CD14-positive monocyte (primary cell): ENCODE data around the gene APOL1. TPM values are rescaled to one million over a fixed set of nuclear protein-coding genes. Genes with fewer than 3 reads are reported as not detected.
A peak's percentile ranks its signal among the peaks of the same experiment; 100 is the strongest.

Experiments
- DNase-seq, 3 donors: peaks; one replicate each; pipeline ENCODE4 v3.0.0-alpha.2; 2011 to 2022
- H2AFZ ChIP-seq: 2 replicates; pipeline ENCODE4 v1.6.0; 2012; ENCODE audit warnings: mild to moderate bottlenecking, low read depth, low read length, inconsistent platforms; ENCODE audit not compliant: insufficient read depth, poor library complexity, severe bottlenecking
- H3K27ac ChIP-seq, 2 donors: 1 replicate in 1 of 2; 2 replicates in 1 of 2; pipeline ENCODE4 v1.5.1; 2012 to 2013; ENCODE audit warnings: low read length in 2 of 2, control low read depth in 1 of 2, inconsistent platforms in 1 of 2, low read depth in 1 of 2, mild to moderate bottlenecking in 1 of 2
- H3K27me3 ChIP-seq, 2 donors: one replicate each; pipeline versions ENCODE4 v1.6.0 to v1.6.1; 2011 to 2013; ENCODE audit warnings: low read length in 2 of 2; ENCODE audit not compliant: control insufficient read depth in 2 of 2, insufficient read depth in 2 of 2
- H3K36me3 ChIP-seq, 2 donors: replicated peaks in 1 of 2; 1 replicate in 1 of 2; 2 replicates in 1 of 2; pipeline versions ENCODE4 v1.5.1 to v1.6.1; 2012 to 2013; ENCODE audit warnings: low read length in 2 of 2, control low read depth in 1 of 2, inconsistent platforms in 1 of 2, mild to moderate bottlenecking in 1 of 2; ENCODE audit not compliant: insufficient read depth in 2 of 2, control insufficient read depth in 1 of 2
- H3K4me1 ChIP-seq, 2 donors: 1 replicate in 1 of 2; 2 replicates in 1 of 2; pipeline versions ENCODE4 v1.5.1 to v1.6.1; 2012 to 2013; ENCODE audit warnings: low read length in 2 of 2, control low read depth in 1 of 2, inconsistent platforms in 1 of 2, mild to moderate bottlenecking in 1 of 2, moderate library complexity in 1 of 2; ENCODE audit not compliant: insufficient read depth in 2 of 2, control insufficient read depth in 1 of 2
- H3K4me2 ChIP-seq: replicated peaks from 2 replicates; pipeline ENCODE3; 2012; ENCODE audit warnings: low read length, moderate library complexity, mild to moderate bottlenecking; ENCODE audit not compliant: poor library complexity, severe bottlenecking; ENCODE audit errors: extremely low read depth
- H3K4me3 ChIP-seq, 3 experiments: fragments of 200-600 bp in 1 of 3; sonication (generic) in 1 of 3; replicated peaks in 1 of 3; 1 replicate in 2 of 3; 2 replicates in 1 of 3; pipeline ENCODE4 v1.5.1; 2011 to 2013; ENCODE audit warnings: low read length in 3 of 3, mild to moderate bottlenecking in 3 of 3, control low read depth in 2 of 3, low read depth in 2 of 3, inconsistent platforms in 1 of 3, moderate library complexity in 1 of 3
- H3K79me2 ChIP-seq: 2 replicates; pipeline ENCODE4 v1.6.0; 2012; ENCODE audit warnings: mild to moderate bottlenecking, control low read depth, inconsistent platforms, low read length, moderate library complexity; ENCODE audit not compliant: insufficient read depth
- H3K9ac ChIP-seq: 2 replicates; pipeline ENCODE4 v1.6.0; 2017; ENCODE audit warnings: low read length, mild to moderate bottlenecking; ENCODE audit not compliant: insufficient read depth, poor library complexity, severe bottlenecking
- H3K9me3 ChIP-seq, 2 donors: replicated peaks in 1 of 2; 1 replicate in 1 of 2; 2 replicates in 1 of 2; pipeline versions ENCODE4 v1.5.1 to v1.6.1; 2012 to 2013; ENCODE audit warnings: low read length in 2 of 2, control low read depth in 1 of 2; ENCODE audit not compliant: control insufficient read depth in 1 of 2, insufficient read depth in 1 of 2
- H4K20me1 ChIP-seq: 2 replicates; pipeline ENCODE4 v1.6.0; 2012; ENCODE audit warnings: mild to moderate bottlenecking, low read length, control low read depth, moderate library complexity; ENCODE audit not compliant: insufficient read depth
- H3K27ac Mint-ChIP-seq, 7 donors: one replicate each; pipeline ENCODE4 v1.8.0; 2020; ENCODE audit warnings: mild to moderate bottlenecking in 7 of 7, mixed read lengths in 7 of 7, moderate library complexity in 6 of 7, inconsistent platforms in 2 of 7
- H3K27me3 Mint-ChIP-seq, 3 donors: one replicate each; pipeline ENCODE4 v1.8.0; 2021 to 2022; ENCODE audit warnings: low read depth in 3 of 3, mild to moderate bottlenecking in 3 of 3, mixed read lengths in 3 of 3, moderate library complexity in 3 of 3, inconsistent platforms in 1 of 3
- H3K36me3 Mint-ChIP-seq, 2 donors: one replicate each; pipeline ENCODE4 v1.8.0; 2020; ENCODE audit warnings: mixed read lengths in 2 of 2, inconsistent platforms in 1 of 2, mild to moderate bottlenecking in 1 of 2
- H3K4me1 Mint-ChIP-seq: one replicate; pipeline ENCODE4 v1.8.0; 2020; ENCODE audit warnings: mild to moderate bottlenecking, mixed read lengths
- H3K4me3 Mint-ChIP-seq, 2 donors: one replicate each; pipeline ENCODE4 v1.8.0; 2020; ENCODE audit warnings: mild to moderate bottlenecking in 2 of 2, mixed read lengths in 2 of 2, moderate library complexity in 1 of 2
- H3K9me3 Mint-ChIP-seq, 7 donors: one replicate each; pipeline ENCODE4 v1.8.0; 2020 to 2022; ENCODE audit warnings: mixed read lengths in 7 of 7, mild to moderate bottlenecking in 6 of 7, moderate library complexity in 6 of 7, inconsistent platforms in 2 of 7
- CTCF ChIP-seq: fragments of 200-600 bp; IDR thresholded peaks from one replicate; pipeline ENCODE4 v1.8.0; 2022; ENCODE audit warnings: antibody characterized with exemption, mild to moderate bottlenecking
- WGBS: methylation state at CpG from one replicate; pipeline ENCODE4 v1.1.5; 2013; ENCODE audit warnings: missing lambda C conversion rate; ENCODE audit not compliant: insufficient coverage; 5-methylcytosine and 5-hydroxymethylcytosine counted together
- intact Hi-C, 2 donors: fragments of 100-400 bp; cut with micrococcal nuclease; formaldehyde crosslinking; loops; one replicate each; pipeline versions ENCODE4 v1.15.0 to v1.15.1; 2023
- polyA plus RNA-seq, 3 donors: library from polyadenylated mRNA; depleted of rRNA in 1 of 3; unstranded in 2 of 3; stranded (reverse) in 1 of 3; fragments of 300-500 nt in 2 of 3; fragments of >200 nt in 1 of 3; fragmentation: Illumina TruSeq in 2 of 3; gene quantifications; 1 replicate in 2 of 3; 2 replicates in 1 of 3; pipeline ENCODE4 v1.2.3, GENCODE V29; 2012 to 2021

APOL1 gene
- polyA plus RNA-seq, 3 donors, result 3.4 to 7.5 (median 6.1) TPM

DNA sequence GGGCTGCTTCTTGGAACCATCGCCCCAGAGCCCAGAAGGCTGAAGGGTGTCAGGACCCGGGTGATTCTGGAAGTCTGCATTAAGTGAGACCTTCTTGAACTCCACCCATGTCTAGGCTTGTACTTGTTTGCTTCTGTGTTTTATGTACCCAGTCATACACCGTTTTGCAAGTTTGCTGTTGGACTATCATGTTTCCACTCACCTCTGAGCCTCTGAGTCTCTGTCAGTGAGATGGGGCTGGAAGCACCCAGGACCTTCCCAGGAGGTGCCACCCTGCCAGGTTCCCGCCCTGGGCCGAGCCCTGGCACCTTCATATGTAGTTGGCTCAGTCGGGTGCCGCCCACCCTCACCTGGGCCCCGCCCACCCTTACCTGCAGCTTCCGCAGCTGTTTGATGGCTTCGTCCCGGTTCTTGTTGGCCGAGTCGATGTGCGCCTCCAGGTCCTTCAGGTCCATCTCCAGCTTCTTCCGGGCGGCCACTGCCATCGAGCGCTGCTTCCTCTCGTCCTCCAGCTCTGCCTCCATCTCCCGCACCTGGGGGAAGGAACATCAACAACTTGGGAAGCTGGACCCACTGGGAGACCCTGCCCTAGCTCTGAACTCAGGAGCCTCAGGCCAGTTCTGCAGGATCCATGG is 35.1 kb downstream of the APOL1 start:
- Histone ChIP-seq H3K36me3 (peaks cover 84 to 87% of the 10 kb centered on the region in 2 donors), H4K20me1 (peaks cover 88% of the 10 kb centered on the region), H3K79me2 (peaks cover 23% of the 10 kb centered on the region), H3K9ac (no peak overlapping the region), H3K4me3 (no peak overlapping the region), H3K27me3 (no peaks in the 10 kb centered on the region), H3K4me1 (no peaks in the 10 kb centered on the region), H3K4me2 (no peak overlapping the region), H2AFZ (no peak overlapping the region), H3K9me3 (no peaks in the 10 kb centered on the region), H3K27ac (no peak overlapping the region)
- intact Hi-C loops, result no loop called here
- Mint-ChIP-seq H3K27me3 (peaks cover 0 to 2% (median 0%) of the 10 kb centered on the region in 3 donors), H3K36me3 (peaks cover 84 to 97% of the 10 kb centered on the region in 2 donors), H3K4me1 (no peaks in the 10 kb centered on the region), H3K4me3 (no peak overlapping the region), H3K27ac (peak overlapping the region in 3 of 7 donors; percentile 49 to 77 (median 76)), H3K9me3 (peaks cover 0 to 6% (median 0%) of the 10 kb centered on the region in 7 donors)
- DNase-seq, result no peak
- TF ChIP-seq CTCF, result no peak
- 97% methylated on average over 13 of the region's 20 CpGs for WGBS

GRCh38 chr22:36288571-36289405 is 35.9 kb downstream of the APOL1 start:
- no peak overlapping the region for H3K4me2 ChIP-seq
- no peak overlapping the region for H2AFZ ChIP-seq
- intact Hi-C loops, result no loop called here
- H3K79me2 ChIP-seq, result peaks cover 28% of the 10 kb centered on the region
- no peak for TF ChIP-seq CTCF
- Mint-ChIP-seq H3K27me3 (peaks cover 0 to 2% (median 0%) of the 10 kb centered on the region in 3 donors), H3K9me3 (peaks cover 0 to 6% (median 2%) of the 10 kb centered on the region in 7 donors), H3K27ac (peak overlapping the region in 1 of 7 donors; percentile 77), H3K36me3 (peaks cover 83 to 97% of the 10 kb centered on the region in 2 donors), H3K4me1 (no peaks in the 10 kb centered on the region), H3K4me3 (no peak overlapping the region)
- H3K27me3 ChIP-seq, result no peaks in the 10 kb centered on the region
- no peaks in the 10 kb centered on the region for H3K4me1 ChIP-seq
- peaks cover 88% of the 10 kb centered on the region for H4K20me1 ChIP-seq
- H3K27ac ChIP-seq, result peak overlapping the region in 1 of 2 donors; percentile 11
- H3K9ac ChIP-seq, result no peak overlapping the region
- H3K4me3 ChIP-seq, result no peak overlapping the region
- H3K36me3 ChIP-seq, result peaks cover 86 to 87% of the 10 kb centered on the region in 2 donors
- 97% methylated on average over 33 of the region's 33 CpGs for WGBS
- no peaks in the 10 kb centered on the region for H3K9me3 ChIP-seq
- DNase-seq, result no peak
